HuH-7.5 (cell line): Measurements from ENCODE around the gene TUBB2B.
"Not testable (repeated sequence)": the region's sequence is repeated elsewhere in the genome, so short reads cannot be mapped to it uniquely, and the experiment has no call there.

Experiments
- DNase-seq: peaks from one replicate; pipeline ENCODE4 v3.0.0; 2011; ENCODE audit warnings: low spot score

Gene TUBB2B

DNA sequence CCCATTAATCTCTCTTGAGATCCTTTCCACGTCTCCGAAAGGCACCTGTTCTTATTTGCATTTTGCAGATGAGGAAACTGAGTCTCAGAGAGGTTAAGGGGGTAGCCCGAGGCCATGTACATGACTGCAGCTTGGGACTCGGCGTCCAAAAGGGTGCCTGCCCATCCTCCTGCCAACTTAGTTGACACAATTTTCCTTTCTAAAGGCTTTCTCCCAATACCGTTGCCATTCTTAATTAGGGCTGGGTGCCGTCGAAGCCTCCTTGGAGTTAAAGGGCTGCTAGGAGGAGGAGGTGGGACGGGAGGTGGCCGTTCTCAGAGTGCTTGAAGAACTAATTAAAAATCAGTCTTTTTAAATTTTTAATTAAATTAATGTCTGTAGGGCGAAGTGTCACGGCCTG is 30.7 kb upstream of the TUBB2B start:
- DNase-seq: no peak

DNA sequence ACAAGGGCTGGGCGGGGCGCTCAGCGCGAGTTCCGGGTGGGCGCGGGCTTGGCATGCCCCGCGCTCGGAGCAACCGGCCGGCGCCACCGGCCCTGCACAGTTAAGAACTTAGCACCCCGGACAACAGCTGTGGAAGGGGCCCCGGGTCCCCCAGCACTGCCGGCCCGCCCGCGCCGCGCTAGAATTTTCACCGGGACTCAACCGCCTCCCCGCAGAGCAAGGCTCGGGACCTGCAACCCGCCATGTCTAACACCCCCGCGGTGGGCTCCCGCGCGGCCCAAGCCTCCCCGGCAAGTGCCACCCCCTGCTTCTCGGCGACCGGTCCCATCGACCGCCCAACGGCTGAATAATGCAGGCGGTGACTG is 26.1 kb upstream of the TUBB2B start:
- DNase-seq: no peak

DNA sequence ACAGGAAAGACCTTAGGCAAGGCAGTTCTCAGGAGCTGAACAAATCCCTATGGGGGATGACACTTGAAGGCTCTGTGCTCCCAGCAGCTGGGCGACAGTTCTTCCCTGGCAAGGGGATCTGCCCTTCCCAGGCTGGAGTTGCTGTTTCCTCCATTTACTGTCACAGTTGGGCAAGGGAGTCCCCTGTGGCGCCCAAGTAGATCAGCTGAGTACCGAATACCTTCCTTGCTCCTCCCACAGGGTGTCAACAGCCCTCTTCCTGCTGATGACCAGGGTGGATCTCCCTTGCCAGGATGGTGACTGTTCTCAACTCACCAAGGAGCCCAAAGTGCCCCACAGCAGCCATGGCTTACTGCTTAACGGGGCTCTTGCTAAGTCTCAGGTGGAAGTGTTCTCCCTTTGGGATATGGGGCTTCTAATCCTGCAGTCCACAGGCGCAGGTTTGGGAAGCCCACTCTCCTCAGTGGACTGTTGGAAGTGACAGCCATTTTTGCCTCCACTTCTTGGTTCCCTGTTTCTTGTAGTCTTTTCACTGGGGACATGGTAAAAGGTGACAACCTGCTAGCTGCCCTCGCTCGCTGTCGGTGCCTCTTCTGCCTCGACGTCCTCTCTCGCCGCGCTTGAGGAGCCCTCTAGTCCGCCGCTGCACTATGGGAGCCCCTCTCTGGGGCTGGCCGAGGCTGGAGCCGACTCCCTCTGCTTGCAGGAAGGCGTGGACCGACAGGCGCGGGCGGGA is 25.6 kb upstream of the TUBB2B start:
- no peak for DNase-seq

DNA sequence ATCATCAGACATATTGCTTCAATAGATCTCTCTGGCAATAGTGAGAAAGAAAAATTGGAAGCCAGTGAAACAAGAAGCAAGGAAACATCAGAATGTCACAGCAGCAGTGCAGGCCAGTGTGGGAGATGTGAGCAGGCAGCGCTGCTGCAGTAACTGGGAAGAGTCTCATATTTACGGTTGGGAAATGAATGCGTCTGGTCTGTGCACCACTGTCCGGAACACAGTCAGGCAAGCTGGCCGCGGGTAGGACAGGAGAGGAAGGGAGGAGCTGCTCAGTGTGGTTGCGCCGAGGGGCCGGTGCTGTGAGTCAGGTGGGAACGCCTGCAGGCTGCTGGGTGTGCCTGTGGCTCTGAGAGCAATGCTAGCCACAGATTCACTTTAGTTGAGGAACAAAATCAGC is 24.9 kb upstream of the TUBB2B start:
- no peak for DNase-seq

DNA sequence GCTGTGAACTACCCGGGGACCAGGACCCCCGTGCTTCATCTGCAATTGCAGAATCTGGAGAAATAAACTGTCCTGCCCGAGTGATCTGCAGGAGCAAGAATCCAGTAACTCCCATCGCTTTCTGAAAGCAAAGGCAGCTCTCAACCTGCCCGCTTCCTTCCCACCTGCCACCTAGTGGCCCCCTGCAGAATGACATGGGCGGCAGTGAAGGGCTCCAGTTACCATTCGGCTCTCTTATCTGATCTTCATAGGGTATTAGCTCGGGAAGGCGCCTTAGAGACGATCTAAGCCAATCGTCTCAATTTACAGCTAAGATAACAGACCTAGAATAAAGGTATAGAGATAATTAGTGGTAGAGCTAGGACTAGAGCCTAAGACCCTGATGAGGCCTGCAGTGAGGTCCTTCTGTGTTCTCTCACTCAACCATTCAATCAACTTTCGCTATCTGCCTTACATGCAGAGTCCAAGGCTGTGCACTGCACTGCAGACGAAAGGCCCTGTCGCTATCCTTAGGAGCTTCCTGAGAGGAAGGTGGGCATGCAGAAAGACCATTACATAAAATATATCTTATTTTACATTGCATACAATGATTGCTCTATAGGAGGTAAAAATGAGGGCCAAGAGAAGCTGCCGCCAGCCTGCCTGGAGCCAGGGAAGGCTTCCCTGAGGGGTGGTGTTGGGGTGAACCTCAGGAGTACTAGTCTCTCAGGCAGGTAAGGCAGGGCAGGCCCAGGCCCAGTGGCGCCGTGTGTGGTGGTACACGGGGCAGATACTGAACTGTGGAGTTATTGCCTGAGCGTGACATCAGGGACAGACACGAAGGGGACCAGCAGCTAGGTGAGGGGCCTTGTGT is 24.2 kb upstream of the TUBB2B start:
- DNase-seq: peak; percentile 87

DNA sequence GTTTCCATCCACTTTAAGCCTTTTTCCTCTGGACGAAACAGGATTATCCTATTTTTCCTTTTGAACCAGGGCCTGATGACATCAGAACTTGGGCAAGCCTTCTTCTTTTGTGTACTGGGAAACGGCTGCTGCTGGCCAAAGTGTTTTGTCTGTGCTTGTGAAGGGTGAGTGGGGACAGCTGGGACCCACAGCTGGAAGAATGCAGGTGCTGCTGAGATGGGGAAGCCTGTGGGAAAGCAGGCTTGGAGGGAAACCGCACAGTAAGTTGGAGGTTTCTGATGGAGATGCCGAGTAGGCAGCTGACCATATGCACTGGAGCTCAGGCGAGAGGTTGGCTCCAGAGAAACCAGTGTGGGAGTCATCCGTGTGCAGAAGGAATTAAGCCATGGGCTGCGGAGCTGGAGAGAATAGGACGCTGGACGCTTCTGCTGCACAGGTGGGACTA is 22.8 kb upstream of the TUBB2B start:
- no peak for DNase-seq

DNA sequence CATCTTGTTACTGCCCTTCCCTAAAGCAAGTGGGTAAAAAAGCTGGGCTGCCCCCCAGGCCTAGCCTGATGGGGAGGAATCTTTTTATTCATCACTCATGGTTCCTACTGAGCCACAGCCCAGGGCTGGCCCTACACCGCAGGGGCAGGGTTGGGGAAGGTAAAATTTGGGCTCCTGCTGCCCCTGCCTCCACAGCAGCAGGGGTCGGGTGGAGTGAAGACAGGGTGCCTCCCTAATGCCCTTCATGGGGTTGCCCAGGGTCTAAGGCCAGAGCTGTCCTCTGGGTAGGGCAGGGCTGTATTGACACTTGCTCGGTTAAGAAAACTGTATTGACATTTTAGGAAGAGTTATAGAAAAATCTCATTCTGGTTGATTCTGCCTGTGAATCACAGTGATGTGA is 22.4 kb upstream of the TUBB2B start:
- no peak for DNase-seq

DNA sequence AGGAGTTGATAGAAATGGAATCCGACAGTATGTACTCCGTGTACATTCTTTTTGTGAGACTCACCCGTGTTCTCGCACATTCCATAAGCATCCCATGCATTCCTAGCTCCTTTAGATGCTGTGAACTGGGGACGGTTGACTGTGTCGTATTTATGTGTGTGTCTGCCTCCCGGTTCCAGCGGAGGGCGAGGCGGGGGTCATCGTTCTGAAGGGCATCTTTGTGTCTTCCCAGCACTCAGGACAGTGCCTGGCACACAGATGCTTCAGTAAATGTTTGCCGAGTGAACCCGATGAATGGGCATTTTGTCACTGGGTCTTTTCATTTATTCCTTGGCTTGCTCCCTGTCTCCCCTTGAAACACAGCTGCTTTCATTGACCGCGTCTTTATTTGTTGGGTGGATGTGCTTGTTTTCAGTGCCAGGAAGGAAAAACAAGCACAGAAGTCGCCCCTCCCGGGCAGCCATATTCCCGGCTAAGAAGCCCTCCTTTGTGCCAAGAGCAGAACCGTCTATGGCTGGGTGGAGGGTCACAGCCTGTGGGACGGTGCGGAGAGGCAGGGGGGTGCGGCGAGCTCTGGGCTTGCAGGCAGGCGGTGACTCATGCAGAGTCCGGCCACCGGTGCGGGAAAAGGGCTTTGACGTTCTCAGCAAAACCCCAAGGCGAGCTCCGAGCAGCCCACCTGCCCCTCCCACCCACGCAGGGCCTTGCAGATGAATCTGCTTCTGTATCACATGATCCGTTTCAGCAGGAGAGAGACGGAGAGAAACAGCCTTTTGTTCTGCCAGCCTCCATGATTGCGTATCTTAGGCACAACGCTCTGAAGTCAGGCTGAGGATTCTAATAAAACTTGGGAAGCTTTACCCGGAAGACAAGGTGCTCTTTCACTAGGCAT is 20.0 kb upstream of the TUBB2B start:
- peak; percentile 56 for DNase-seq

DNA sequence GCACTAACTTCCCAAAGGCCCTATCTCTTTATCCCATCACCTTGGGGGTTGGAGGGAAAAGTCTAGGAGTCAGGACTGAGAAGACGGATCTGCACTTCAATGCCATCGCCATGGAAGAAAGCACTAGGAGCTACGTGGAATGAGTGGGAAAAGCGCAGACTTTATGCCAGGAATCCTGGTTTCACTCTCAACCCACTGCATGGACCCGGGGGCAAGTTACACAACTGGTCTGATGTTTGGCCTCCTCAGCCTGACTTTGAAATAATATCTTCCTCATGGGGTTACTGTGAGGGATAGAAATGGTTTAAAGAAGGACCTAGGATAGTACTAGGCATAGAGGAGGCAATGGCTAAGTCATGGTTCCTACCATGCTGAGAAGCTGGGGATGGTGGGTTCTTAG is 17.8 kb upstream of the TUBB2B start:
- DNase-seq: no peak

DNA sequence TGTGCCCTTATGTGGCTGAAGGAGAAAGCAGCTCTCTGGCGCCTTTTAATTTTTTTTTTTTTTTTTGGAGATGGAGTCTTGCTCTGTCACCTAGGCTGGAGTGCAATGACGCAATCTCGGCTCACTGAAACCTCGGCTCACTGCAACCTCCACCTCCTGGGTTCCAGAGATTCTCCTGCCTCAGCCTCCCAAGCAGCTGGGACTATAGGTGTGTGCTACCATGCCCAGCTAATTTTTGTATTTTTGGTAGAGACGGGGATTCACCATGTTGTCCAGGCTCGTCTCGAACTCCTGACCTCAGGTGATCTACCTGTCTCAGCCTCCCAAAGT is 17.3 kb upstream of the TUBB2B start:
- DNase-seq: not testable (repeated sequence)

DNA sequence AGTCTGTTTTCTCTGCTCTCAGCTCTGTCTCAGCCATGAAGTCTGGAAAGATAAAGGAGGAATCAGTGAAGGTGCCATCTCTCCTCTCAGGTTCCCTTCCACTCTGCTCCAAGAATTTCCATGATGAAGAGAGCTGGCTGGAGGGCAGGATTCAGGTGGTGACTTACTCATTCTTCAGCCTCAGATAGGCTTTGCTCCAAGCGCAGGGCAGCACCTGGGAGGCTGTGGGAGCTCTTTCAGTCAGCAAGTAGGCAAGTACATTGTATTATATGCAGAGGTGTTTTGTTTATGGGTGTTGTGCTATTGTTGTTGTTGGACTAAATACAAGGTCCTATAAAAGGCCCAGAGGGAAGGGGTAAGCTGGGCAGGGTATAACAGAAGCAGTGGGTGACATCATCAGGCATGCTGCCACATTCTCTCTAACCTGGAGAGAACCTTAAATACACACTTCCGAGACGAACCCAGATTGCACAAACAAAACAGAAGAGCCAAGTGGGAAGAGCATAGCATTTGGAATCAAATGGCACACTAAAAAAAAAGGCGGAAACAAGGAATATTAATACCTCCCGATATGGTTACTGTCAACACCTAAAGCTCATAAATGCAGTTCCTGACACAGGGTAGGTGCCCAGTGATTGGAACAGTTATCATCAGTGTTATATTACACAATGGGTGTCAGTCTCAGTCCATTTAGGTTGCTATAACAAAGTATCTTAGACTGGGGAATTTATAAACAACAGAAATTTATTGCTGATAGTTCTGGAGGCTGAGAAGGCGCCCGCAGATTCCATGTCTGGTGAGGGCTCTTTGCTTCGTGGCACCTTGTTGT is 16.8 kb upstream of the TUBB2B start:
- no peak for DNase-seq

DNA sequence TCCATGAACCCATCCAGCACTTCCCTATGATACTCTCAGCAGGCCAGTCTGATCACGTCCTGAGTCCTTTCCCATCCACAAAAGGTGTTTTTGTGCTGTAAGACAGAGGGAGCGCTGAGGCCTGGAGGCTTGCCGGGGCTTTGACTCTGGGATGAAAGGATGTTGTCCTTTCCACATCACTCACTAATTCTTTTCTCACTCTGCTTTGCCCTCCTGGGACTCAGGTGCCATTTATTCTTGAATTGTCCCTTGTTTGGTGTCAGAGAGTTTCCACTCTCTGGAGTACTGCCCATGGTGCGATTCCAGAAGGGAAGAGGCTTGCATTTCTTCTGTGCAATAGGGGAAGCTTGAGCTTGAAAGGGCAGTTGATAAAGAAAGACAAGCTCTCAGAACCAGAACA is 15.3 kb upstream of the TUBB2B start:
- DNase-seq: no peak

DNA sequence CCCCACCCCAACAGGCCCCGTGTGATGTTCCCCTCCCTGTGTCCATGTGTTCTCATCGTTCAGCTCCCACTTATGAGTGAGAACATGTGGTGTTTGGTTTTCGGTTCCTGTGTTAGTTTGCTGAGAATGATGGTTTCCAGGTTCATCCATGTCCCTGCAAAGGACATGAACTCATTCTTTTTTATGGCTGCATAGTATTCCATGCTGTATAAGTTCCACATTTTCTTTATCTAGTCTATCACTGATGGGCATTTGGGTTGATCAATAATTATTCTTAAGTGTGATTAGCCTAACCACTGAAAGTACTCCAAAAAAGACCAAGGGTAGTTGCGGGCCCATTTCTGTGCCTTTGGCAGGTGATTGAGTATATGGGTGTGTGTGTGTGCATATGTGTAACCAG is 14.3 kb upstream of the TUBB2B start:
- DNase-seq: not testable (repeated sequence)

DNA sequence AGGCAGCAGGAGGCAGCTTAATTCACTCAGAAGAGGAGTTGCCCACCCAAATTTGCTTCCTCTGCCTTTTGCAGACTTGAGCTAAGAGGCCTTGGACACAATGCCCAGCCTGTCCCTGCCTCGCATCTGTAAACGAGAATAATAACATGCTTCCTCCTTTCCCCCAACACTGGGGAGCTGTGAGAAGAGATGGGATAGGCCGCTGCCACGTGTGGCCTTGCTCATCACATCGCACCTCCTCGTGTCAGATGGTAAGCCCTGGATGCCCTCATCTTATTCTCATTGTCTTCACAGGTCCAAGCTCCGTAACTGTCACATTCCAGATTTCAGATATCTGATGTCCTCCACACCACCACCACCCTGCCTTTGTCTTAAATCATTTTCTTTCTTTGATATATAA is 13.1 kb upstream of the TUBB2B start:
- DNase-seq: no peak

DNA sequence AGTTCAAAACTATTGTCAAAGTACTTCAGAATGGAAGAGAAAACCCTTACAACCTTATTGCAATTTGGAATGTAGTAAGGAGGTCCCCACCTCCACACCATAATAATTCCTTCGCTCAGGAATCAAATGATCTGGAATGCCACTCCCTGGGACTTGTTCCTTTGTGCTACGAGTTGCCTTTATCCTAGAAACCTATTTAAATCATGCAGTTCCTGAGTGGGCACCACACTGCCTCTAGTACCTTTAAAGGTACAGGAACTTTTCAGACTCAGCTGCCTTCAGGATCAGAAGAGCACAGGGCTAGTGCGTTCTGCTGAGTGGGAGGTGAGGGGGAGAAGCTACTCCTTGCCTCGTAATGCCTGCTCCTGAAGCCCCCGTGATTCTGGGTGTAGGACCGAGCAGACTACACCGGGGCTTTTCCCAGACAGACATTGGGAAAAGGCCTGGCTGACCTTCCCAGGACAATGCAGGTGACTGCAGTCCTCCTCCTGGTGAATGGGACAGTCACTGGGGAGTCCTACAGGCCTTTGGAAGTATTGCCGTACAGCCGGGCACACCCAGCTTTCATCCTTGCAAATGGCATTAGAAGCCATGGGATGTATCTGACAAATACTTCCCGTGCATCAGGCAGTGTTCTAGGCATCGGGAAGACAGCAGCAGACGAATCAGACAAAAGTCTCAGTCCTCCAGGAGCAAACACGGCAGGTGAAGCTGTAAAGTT is 11.8 kb upstream of the TUBB2B start:
- DNase-seq: no peak

DNA sequence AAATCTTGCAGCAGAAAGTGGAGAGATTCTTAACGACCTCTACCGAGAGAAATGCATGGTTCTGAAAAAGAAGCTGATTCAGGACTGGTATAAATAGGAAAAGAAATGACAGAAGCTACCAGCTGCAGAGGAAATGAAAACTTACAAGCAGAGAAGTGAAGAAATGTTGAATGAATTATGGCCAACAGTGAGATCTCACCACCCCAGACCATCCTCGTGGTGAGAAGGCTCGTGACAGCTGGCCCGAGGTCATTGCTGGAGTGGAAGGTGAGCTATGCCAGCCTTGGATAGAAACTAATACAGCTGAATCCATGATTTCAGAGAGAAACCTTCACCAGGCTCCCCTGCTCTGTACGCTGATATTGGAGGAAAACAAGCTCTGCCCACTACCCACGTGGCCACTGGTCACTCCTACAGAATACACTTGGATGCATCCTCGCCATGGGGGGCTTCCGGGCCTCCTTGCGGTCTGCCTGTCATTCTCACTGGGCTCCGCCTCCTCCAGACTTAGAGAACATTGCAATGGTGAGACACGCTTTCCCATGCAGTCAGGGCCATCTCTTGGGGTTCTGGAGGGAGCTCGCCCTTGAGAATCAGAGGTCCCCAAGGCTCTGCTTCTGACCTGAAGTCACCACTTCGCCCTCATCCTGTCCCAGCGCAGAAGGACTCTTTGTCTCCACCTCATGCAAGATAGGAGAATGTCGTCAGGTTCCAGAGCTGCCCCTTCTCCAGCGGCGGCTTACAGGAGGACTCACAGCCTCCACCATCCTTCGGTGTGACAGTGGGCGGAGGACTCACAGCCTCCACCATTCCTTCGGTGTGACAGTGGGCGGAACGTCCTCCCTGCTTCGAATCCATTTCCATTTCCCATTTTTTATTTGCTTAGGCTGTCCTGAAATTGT is 10.6 kb upstream of the TUBB2B start:
- DNase-seq: no peak

DNA sequence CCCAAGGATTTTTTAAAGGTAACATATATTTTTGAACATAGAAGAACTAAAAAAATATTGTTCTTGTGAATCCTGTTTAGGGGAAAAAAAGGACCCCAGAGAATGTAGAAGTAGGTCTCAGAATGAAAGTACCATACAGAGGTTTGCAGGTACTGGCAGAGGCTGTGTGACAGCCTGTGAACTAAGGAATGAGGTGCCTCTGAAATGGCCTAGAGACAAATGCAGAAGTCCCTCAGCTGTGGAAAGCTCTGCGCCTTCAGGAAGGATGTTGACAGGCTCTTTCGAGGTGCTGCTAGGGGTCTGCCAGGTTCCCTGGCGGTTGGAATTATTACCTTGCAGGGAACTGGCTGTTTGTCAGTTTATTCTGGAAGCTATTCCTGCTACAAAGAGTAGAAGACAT is 8.6 kb upstream of the TUBB2B start:
- no peak for DNase-seq

DNA sequence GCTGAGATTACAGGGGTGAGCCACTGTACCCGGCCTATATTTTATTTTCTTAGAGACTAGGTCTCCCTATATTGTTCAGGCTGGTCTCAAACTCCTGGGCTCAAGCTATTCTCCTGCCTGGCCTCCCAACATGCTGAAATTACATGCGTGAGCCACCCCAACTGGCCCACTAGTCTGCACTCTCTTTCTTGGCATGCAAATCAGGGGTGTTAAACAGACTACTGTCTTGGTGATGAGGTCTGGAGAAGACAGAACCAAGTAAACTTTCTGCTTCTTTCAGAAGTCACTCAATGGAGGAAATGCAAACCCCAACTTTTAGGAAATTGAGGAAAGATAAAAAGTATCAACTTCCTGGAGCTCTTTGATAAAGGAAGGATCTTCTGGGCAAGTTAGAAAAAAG is 8.0 kb upstream of the TUBB2B start:
- DNase-seq: no peak

DNA sequence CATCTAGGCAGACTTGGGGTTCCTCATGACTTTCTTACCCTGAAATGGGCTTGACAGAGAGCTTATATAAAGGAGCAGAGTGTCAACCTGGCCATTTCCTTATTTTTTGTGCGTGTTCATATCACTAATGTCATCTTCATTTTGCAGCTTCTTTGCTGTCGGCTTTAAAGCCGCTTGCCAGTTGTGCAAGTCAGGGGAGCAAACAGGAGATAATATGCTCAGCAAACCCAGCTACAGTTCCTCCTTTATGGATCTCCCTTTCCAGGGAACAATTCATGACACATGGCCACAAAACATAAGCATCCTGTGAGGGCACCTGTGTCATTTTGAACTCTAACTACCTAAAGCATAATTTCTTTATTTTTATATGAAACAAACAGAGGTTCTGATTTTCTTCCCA is 6.5 kb upstream of the TUBB2B start:
- DNase-seq: no peak

DNA sequence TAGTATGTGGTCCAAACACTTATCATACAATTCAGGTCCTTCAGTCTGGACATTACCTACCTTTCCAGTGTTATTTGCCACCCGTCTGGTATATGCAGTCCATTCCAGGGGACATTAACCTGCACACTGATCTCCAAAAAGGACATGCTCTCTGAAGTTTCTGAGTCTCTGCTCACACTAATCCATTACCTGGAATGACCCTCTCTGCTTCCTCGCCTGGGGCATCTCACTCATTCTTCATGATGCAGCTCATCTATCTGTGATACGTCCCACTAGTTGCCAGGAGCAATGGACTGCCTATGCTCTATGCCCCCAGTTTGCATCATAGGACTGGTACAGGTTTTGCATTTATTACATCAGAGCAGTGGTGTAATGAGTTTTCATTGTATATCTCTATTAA is 5.9 kb upstream of the TUBB2B start:
- DNase-seq: no peak
